Natural killer cell (primary cell): Measurements from ENCODE around the gene STEAP4. TPM values are rescaled to one million over a fixed set of nuclear protein-coding genes. Genes with fewer than 3 reads are reported as not detected.

Source experiments
- ATAC-seq, 3 donors: fragments of 150-1000 bp in 2 of 3; fragments of 200-7000 bp in 1 of 3; cut with Tn5 transposase; 1 replicate in 1 of 3; 2 replicates in 2 of 3; pipeline ENCODE4 v1.10.0; 2021; ENCODE audit warnings: mild to moderate bottlenecking in 2 of 3, moderate library complexity in 2 of 3
- DNase-seq, 2 donors: peaks; one replicate each; pipeline versions ENCODE4 v3.0.0 to v3.0.0-alpha.2; 2013 to 2021; ENCODE audit warnings: mixed read lengths in 1 of 2
- H3K27ac ChIP-seq: one replicate; pipeline ENCODE4 v1.5.1; 2013; ENCODE audit warnings: mild to moderate bottlenecking, low read length
- H3K27me3 ChIP-seq: one replicate; pipeline ENCODE4 v1.6.1; 2013; ENCODE audit warnings: low read length; ENCODE audit not compliant: control insufficient read depth, insufficient read depth
- H3K36me3 ChIP-seq: one replicate; pipeline ENCODE4 v1.6.1; 2013; ENCODE audit warnings: low read length; ENCODE audit not compliant: control insufficient read depth, insufficient read depth
- H3K4me1 ChIP-seq: one replicate; pipeline ENCODE4 v1.6.1; 2013; ENCODE audit warnings: low read length; ENCODE audit not compliant: control insufficient read depth, insufficient read depth
- H3K4me3 ChIP-seq: one replicate; pipeline ENCODE4 v1.5.1; 2013; ENCODE audit warnings: low read length
- H3K9me3 ChIP-seq: one replicate; pipeline ENCODE4 v1.6.1; 2013; ENCODE audit warnings: low read length; ENCODE audit not compliant: control insufficient read depth, insufficient read depth
- H3K27ac Mint-ChIP-seq, 2 donors: one replicate each; pipeline ENCODE4 v1.8.0; 2022; ENCODE audit warnings: mild to moderate bottlenecking in 2 of 2, mixed read lengths in 2 of 2, moderate library complexity in 1 of 2
- H3K27me3 Mint-ChIP-seq, 2 donors: one replicate each; pipeline ENCODE4 v1.8.0; 2022; ENCODE audit warnings: low read depth in 2 of 2, mixed read lengths in 2 of 2
- H3K36me3 Mint-ChIP-seq: one replicate; pipeline ENCODE4 v1.8.0; 2022; ENCODE audit warnings: mixed read lengths
- H3K4me1 Mint-ChIP-seq, 2 donors: one replicate each; pipeline ENCODE4 v1.8.0; 2022; ENCODE audit warnings: mixed read lengths in 2 of 2
- H3K4me3 Mint-ChIP-seq: one replicate; pipeline ENCODE4 v1.8.0; 2022; ENCODE audit warnings: mild to moderate bottlenecking, moderate library complexity, mixed read lengths
- H3K9me3 Mint-ChIP-seq, 2 donors: one replicate each; pipeline ENCODE4 v1.8.0; 2022; ENCODE audit warnings: mixed read lengths in 2 of 2
- WGBS: methylation state at CpG from one replicate; pipeline ENCODE4 v1.1.7; 2013; ENCODE audit warnings: missing lambda C conversion rate; ENCODE audit not compliant: insufficient coverage; 5-methylcytosine and 5-hydroxymethylcytosine counted together
- intact Hi-C: fragments of 100-400 bp; cut with micrococcal nuclease; formaldehyde crosslinking; loops from one replicate; pipeline ENCODE4 v1.14.2; 2022
- total RNA-seq, 4 donors: library from RNA; stranded (reverse); fragments of 120-200 nt in 1 of 4; gene quantifications; one replicate each; pipeline versions ENCODE4 v1.2.3 to v1.2.4, GENCODE V29; 2013 to 2022
- TF ChIP-seq, protein P1 (sequence below): fragments of 200-600 bp; IDR thresholded peaks from one replicate; pipeline ENCODE4 v1.8.0; 2022; ENCODE audit warnings: antibody characterized with exemption

STEAP4 gene
- total RNA-seq, 3 donors from 2014 or later (not counting 1 experiment from before 2014, with no cell fraction given): 0.18 to 3.0 TPM; not detected in 1

- Histone ChIP-seq H3K4me3 (no peak overlapping the region), H3K36me3 (no peaks in the 10 kb centered on the region), H3K27ac (no peak overlapping the region), H3K9me3 (no peaks in the 10 kb centered on the region), H3K4me1 (no peaks in the 10 kb centered on the region), H3K27me3 (no peaks in the 10 kb centered on the region)
- Mint-ChIP-seq H3K4me1 (no peaks in the 10 kb centered on the region), H3K9me3 (peaks cover 2 to 3% of the 10 kb centered on the region in 2 donors), H3K27ac (no peak overlapping the region), H3K36me3 (no peaks in the 10 kb centered on the region), H3K27me3 (no peaks in the 10 kb centered on the region), H3K4me3 (no peak overlapping the region)
- no peak for DNase-seq
- no peak for ATAC-seq
- TF ChIP-seq, protein P1, sequence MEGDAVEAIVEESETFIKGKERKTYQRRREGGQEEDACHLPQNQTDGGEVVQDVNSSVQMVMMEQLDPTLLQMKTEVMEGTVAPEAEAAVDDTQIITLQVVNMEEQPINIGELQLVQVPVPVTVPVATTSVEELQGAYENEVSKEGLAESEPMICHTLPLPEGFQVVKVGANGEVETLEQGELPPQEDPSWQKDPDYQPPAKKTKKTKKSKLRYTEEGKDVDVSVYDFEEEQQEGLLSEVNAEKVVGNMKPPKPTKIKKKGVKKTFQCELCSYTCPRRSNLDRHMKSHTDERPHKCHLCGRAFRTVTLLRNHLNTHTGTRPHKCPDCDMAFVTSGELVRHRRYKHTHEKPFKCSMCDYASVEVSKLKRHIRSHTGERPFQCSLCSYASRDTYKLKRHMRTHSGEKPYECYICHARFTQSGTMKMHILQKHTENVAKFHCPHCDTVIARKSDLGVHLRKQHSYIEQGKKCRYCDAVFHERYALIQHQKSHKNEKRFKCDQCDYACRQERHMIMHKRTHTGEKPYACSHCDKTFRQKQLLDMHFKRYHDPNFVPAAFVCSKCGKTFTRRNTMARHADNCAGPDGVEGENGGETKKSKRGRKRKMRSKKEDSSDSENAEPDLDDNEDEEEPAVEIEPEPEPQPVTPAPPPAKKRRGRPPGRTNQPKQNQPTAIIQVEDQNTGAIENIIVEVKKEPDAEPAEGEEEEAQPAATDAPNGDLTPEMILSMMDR: no peak
- 77% methylated on average over 3 of the region's 4 CpGs for WGBS
- intact Hi-C loops: no loop called here
These were observed 18.0 kb upstream of the STEAP4 start for GRCh38 chr7:88324699-88325098.

GRCh38 chr7:88322151-88322550 is 15.5 kb upstream of the STEAP4 start:
- peaks cover 0 to 2% of the 10 kb centered on the region in 2 donors for H3K9me3 Mint-ChIP-seq
- H3K27me3 Mint-ChIP-seq: no peaks in the 10 kb centered on the region
- Histone ChIP-seq H3K36me3 (no peaks in the 10 kb centered on the region), H3K27me3 (no peaks in the 10 kb centered on the region), H3K27ac (no peak overlapping the region), H3K4me1 (no peaks in the 10 kb centered on the region), H3K4me3 (no peak overlapping the region), H3K9me3 (no peaks in the 10 kb centered on the region)
- WGBS: 75% methylated on average over 3 of the region's 3 CpGs
- H3K4me3 Mint-ChIP-seq: no peak overlapping the region
- H3K4me1 Mint-ChIP-seq: no peaks in the 10 kb centered on the region
- H3K27ac Mint-ChIP-seq: no peak overlapping the region
- H3K36me3 Mint-ChIP-seq: no peaks in the 10 kb centered on the region
- ATAC-seq: peak in 1 of 3 donors; percentile 27
- DNase-seq: no peak
- TF ChIP-seq, protein P1: no peak
- intact Hi-C loops: no loop called here

GRCh38 chr7:88321694-88322093 is 15.0 kb upstream of the STEAP4 start:
- H3K4me1 Mint-ChIP-seq: no peaks in the 10 kb centered on the region
- TF ChIP-seq, protein P1: no peak
- H3K36me3 Mint-ChIP-seq: no peaks in the 10 kb centered on the region
- WGBS: 100% methylated on average over 1 of the region's 1 CpG
- H3K27ac ChIP-seq: no peak overlapping the region
- intact Hi-C loops: no loop called here
- no peak for ATAC-seq
- no peaks in the 10 kb centered on the region for H3K9me3 ChIP-seq
- no peak overlapping the region for H3K27ac Mint-ChIP-seq
- no peaks in the 10 kb centered on the region for H3K27me3 Mint-ChIP-seq
- no peak overlapping the region for H3K4me3 ChIP-seq
- no peaks in the 10 kb centered on the region for H3K4me1 ChIP-seq
- H3K9me3 Mint-ChIP-seq: peaks cover 0 to 2% of the 10 kb centered on the region in 2 donors
- H3K36me3 ChIP-seq: no peaks in the 10 kb centered on the region
- no peaks in the 10 kb centered on the region for H3K27me3 ChIP-seq
- H3K4me3 Mint-ChIP-seq: no peak overlapping the region
- DNase-seq: no peak

- no peaks in the 10 kb centered on the region for H3K4me1 Mint-ChIP-seq
- DNase-seq (no peak), ATAC-seq (no peak)
- intact Hi-C loops: no loop called here
- no peak overlapping the region for H3K27ac Mint-ChIP-seq
- H3K36me3 ChIP-seq: no peaks in the 10 kb centered on the region
- H3K27ac ChIP-seq: no peak overlapping the region
- H3K36me3 Mint-ChIP-seq: no peaks in the 10 kb centered on the region
- no peak overlapping the region for H3K4me3 ChIP-seq
- H3K27me3 Mint-ChIP-seq: peaks cover 3 to 9% of the 10 kb centered on the region in 2 donors
- H3K4me3 Mint-ChIP-seq: no peak overlapping the region
- no peaks in the 10 kb centered on the region for H3K27me3 ChIP-seq
- no peaks in the 10 kb centered on the region for H3K4me1 ChIP-seq
- TF ChIP-seq, protein P1: no peak
- 66% methylated on average over 2 of the region's 2 CpGs for WGBS
- peaks cover 0 to 5% of the 10 kb centered on the region in 2 donors for H3K9me3 Mint-ChIP-seq
- H3K9me3 ChIP-seq: no peaks in the 10 kb centered on the region
These were observed 11.5 kb upstream of the STEAP4 start for GRCh38 chr7:88318196-88318595.
